Neural cell (in vitro differentiated cells): ENCODE data around the gene SELENOO.

ENCODE experiments used
- EP300 ChIP-seq: fragments of 450-650 bp; conservative IDR thresholded peaks from 2 replicates; pipeline ENCODE4 v1.6.1; 2014; ENCODE audit warnings: antibody characterized with exemption, mild to moderate bottlenecking, moderate library complexity; ENCODE audit not compliant: poor library complexity, severe bottlenecking
- POLR2AphosphoS5 ChIP-seq: IDR thresholded peaks from 2 replicates; pipeline ENCODE4 v1.6.1; 2012
- SMC3 ChIP-seq: fragments of 450-650 bp; conservative IDR thresholded peaks from 2 replicates; pipeline ENCODE4 v1.6.1; 2014; ENCODE audit warnings: antibody characterized with exemption, mild to moderate bottlenecking, moderate library complexity; ENCODE audit not compliant: poor library complexity
- TF ChIP-seq, protein P1 (sequence below): fragments of 450-650 bp; IDR thresholded peaks from 2 replicates; pipeline ENCODE4 v1.5.1; 2014; ENCODE audit warnings: antibody characterized with exemption, mild to moderate bottlenecking, moderate library complexity; ENCODE audit not compliant: poor library complexity, severe bottlenecking

DNA sequence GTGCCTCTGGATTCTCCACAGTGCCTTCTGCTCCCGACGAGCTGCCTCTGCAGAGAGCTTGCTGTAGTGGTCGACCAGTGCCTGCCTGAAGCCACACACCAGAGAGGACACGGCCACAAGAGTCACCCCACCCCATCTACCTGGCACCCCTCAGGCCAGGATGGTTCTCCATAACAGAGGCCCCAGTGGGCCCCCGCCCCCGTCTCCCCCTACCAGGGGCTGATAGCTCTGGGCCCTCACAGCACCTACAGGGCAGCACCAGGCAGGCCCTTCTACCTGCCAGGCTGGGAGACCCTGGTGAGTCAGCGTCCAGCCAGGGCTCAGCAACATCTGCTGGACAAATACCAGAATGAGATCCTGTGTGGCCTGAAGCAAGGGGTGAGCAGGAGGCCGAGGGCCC is 21.7 kb downstream of the SELENOO start:
- TF ChIP-seq, protein P1, sequence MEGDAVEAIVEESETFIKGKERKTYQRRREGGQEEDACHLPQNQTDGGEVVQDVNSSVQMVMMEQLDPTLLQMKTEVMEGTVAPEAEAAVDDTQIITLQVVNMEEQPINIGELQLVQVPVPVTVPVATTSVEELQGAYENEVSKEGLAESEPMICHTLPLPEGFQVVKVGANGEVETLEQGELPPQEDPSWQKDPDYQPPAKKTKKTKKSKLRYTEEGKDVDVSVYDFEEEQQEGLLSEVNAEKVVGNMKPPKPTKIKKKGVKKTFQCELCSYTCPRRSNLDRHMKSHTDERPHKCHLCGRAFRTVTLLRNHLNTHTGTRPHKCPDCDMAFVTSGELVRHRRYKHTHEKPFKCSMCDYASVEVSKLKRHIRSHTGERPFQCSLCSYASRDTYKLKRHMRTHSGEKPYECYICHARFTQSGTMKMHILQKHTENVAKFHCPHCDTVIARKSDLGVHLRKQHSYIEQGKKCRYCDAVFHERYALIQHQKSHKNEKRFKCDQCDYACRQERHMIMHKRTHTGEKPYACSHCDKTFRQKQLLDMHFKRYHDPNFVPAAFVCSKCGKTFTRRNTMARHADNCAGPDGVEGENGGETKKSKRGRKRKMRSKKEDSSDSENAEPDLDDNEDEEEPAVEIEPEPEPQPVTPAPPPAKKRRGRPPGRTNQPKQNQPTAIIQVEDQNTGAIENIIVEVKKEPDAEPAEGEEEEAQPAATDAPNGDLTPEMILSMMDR = no peak
- no peak for TF ChIP-seq EP300
- TF ChIP-seq POLR2AphosphoS5 = no peak
- no peak for TF ChIP-seq SMC3
